DMS 273 (cell line): Measurements from ENCODE around the gene CALN1.

ENCODE experiments used
- DNase-seq: peaks from one replicate; lab custom pipeline; 2025; ENCODE audit not compliant: unreplicated experiment; lab: John Stamatoyannopoulos, UW

Gene CALN1

GRCh38 chr7:72326811-72327210 is 85.3 kb downstream of the CALN1 start:
- DNase-seq = no peak

GRCh38 chr7:72326365-72326764 is 85.8 kb downstream of the CALN1 start:
- DNase-seq = peak; percentile 56

- no peak for DNase-seq
Measured at GRCh38 chr7:72325561-72325960, 86.6 kb downstream of the CALN1 start.

GRCh38 chr7:72321637-72322036 is 90.5 kb downstream of the CALN1 start:
- DNase-seq = no peak

- DNase-seq = no peak
Measured at GRCh38 chr7:72321081-72321480, 91.1 kb downstream of the CALN1 start.

- peak; percentile 62 for DNase-seq
Measured at GRCh38 chr7:72317341-72317740, 94.8 kb downstream of the CALN1 start.

- DNase-seq = no peak
Measured at GRCh38 chr7:72316148-72316547, 96.0 kb downstream of the CALN1 start.

GRCh38 chr7:72313906-72314305 is 98.2 kb downstream of the CALN1 start:
- DNase-seq = no peak

- no peak for DNase-seq
Measured at GRCh38 chr7:72310301-72310700, 101.8 kb downstream of the CALN1 start.

- DNase-seq = no peak
Measured at GRCh38 chr7:72309476-72309875, 102.7 kb downstream of the CALN1 start.

GRCh38 chr7:72308986-72309385 is 103.2 kb downstream of the CALN1 start:
- no peak for DNase-seq

GRCh38 chr7:72307566-72307965 is 104.6 kb downstream of the CALN1 start:
- DNase-seq = no peak

GRCh38 chr7:72298912-72299311 is 113.2 kb downstream of the CALN1 start:
- DNase-seq = no peak

GRCh38 chr7:72298091-72298490 is 114.0 kb downstream of the CALN1 start:
- no peak for DNase-seq

GRCh38 chr7:72297636-72298035 is 114.5 kb downstream of the CALN1 start:
- no peak for DNase-seq

GRCh38 chr7:72292794-72293193 is 119.3 kb downstream of the CALN1 start:
- DNase-seq = no peak

- no peak for DNase-seq
Measured at GRCh38 chr7:72292118-72292517, 120.0 kb downstream of the CALN1 start.

GRCh38 chr7:72286519-72286918 is 125.6 kb downstream of the CALN1 start:
- peak; percentile 64 for DNase-seq

- peak; percentile 14 for DNase-seq
Measured at GRCh38 chr7:72283309-72283708, 128.8 kb downstream of the CALN1 start.

- DNase-seq = peak; percentile 84
Measured at GRCh38 chr7:72281308-72281707, 130.8 kb downstream of the CALN1 start.

- DNase-seq = no peak
Measured at GRCh38 chr7:72279203-72279602, 132.9 kb downstream of the CALN1 start.

- DNase-seq = no peak
Measured at GRCh38 chr7:72278550-72278949, 133.6 kb downstream of the CALN1 start.

- DNase-seq = no peak
Measured at GRCh38 chr7:72275382-72276070, 136.6 kb downstream of the CALN1 start.
